Measurements from ENCODE around the gene ASB5. TPM values are rescaled to one million over a fixed set of nuclear protein-coding genes. Genes with fewer than 3 reads are reported as not detected.

The ASB5 gene
- polyA plus RNA-seq, 1 donor (not counting 4 experiments of a cell fraction or from before 2014, with no cell fraction given) = not detected

DNA sequence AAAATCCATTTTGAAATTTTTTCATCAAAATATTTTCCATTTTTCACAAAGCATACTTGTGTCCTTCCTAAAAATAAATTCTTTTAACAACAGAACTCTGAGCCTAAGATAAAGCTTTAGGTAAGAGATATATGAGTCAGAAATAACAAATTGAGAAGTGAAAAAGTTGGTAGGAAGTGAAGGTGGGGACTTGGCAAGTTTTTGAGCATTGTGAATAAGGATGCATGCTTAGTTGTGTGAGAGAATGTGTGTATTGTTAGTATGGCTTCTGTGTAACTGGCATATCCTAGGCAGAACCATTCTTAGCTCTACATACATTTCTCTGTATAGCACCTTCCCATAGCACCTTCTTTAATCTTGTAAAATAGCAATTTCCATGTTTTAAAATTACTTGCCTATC is 6.8 kb downstream of the ASB5 start:
- Histone ChIP-seq H3K4me2 (ENCODE audit: control insufficient read depth, extremely low read depth, insufficient read depth, low read depth, low read length) (no peak overlapping the region), H3K27me3 (ENCODE audit: control insufficient read depth, extremely low read depth, insufficient read depth, low read length) (no peaks in the 10 kb centered on the region), H3K27ac (ENCODE audit: control insufficient read depth, insufficient read depth, low read length) (no peak overlapping the region), H3K79me2 (ENCODE audit: control insufficient read depth, insufficient read depth, low read length) (no peaks in the 10 kb centered on the region), H2AFZ (ENCODE audit: control insufficient read depth, low read length) (no peak overlapping the region), H3K9ac (ENCODE audit: control insufficient read depth, extremely low read depth, insufficient read depth, low read length) (no peak overlapping the region), H3K36me3 (ENCODE audit: control insufficient read depth in 2 of 2, extremely low read depth in 1 of 2, insufficient read depth in 2 of 2, low read length in 2 of 2) (no peaks in the 10 kb centered on the region), H3K4me3 (ENCODE audit: control insufficient read depth in 2 of 3, extremely low read depth in 1 of 3, insufficient read depth in 2 of 3, low read depth in 1 of 3, low read length in 3 of 3) (no peak overlapping the region), H4K20me1 (ENCODE audit: control insufficient read depth, extremely low read depth, insufficient read depth, low read length) (no peaks in the 10 kb centered on the region), H3K4me1 (ENCODE audit: control insufficient read depth, extremely low read depth, insufficient read depth, low read length) (peaks cover 3% of the 10 kb centered on the region), H3K9me1 (ENCODE audit: control insufficient read depth, extremely low read depth, insufficient read depth, low read length) (no peaks in the 10 kb centered on the region), H3K9me3 (ENCODE audit: control insufficient read depth, low read depth, low read length) (no peaks in the 10 kb centered on the region)
- TF ChIP-seq, protein P1, sequence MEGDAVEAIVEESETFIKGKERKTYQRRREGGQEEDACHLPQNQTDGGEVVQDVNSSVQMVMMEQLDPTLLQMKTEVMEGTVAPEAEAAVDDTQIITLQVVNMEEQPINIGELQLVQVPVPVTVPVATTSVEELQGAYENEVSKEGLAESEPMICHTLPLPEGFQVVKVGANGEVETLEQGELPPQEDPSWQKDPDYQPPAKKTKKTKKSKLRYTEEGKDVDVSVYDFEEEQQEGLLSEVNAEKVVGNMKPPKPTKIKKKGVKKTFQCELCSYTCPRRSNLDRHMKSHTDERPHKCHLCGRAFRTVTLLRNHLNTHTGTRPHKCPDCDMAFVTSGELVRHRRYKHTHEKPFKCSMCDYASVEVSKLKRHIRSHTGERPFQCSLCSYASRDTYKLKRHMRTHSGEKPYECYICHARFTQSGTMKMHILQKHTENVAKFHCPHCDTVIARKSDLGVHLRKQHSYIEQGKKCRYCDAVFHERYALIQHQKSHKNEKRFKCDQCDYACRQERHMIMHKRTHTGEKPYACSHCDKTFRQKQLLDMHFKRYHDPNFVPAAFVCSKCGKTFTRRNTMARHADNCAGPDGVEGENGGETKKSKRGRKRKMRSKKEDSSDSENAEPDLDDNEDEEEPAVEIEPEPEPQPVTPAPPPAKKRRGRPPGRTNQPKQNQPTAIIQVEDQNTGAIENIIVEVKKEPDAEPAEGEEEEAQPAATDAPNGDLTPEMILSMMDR (optimal IDR thresholded peaks at IDR 0.05 in 1 of 3, IDR thresholded peaks at IDR 0.05 in 1 of 3, conservative IDR thresholded peaks at IDR 0.05 in 1 of 3; ENCODE audit: extremely low read depth in 1 of 3, insufficient read depth in 2 of 3, low read length in 3 of 3) = no peak
- no peak for TF ChIP-seq EZH2 (IDR thresholded peaks at IDR 0.05; ENCODE audit: low read length)
- dilution Hi-C loops (cut with MboI; ENCODE audit: extremely low pct_ligation_motif_present, low sequenced_read_pairs) = no loop called here
- no peak for DNase-seq (ENCODE audit: low read depth, low spot score)
- FAIRE-seq = no peak

DNA sequence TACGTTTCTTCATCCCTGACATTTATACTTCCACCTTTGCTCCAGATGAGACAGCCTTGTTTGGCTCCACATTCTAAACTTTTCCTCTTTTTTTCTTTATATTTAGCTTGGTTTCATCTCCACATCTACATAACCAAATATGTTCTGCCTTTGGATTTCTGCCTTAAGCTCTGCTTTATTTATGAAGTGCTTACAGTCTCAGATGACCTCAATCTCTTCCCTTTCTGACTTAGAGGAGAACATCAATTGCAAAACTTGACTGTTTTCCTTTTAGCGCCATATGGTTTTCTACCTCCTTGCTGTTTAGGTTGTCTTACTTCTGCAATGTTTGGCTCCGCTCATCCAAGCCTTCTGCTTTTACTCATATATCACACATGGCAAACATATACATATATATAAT is 7.5 kb downstream of the ASB5 start:
- FAIRE-seq (no peak), DNase-seq (ENCODE audit: low read depth, low spot score) (no peak)
- no peaks in the 10 kb centered on the region for H3K9me3 ChIP-seq (ENCODE audit: control insufficient read depth, low read depth, low read length)
- H3K36me3 ChIP-seq (ENCODE audit: control insufficient read depth in 2 of 2, extremely low read depth in 1 of 2, insufficient read depth in 2 of 2, low read length in 2 of 2) = no peaks in the 10 kb centered on the region
- H2AFZ ChIP-seq (ENCODE audit: control insufficient read depth, low read length) = no peak overlapping the region
- TF ChIP-seq, protein P1 (optimal IDR thresholded peaks at IDR 0.05 in 1 of 3, IDR thresholded peaks at IDR 0.05 in 1 of 3, conservative IDR thresholded peaks at IDR 0.05 in 1 of 3; ENCODE audit: extremely low read depth in 1 of 3, insufficient read depth in 2 of 3, low read length in 3 of 3) = no peak
- H3K4me2 ChIP-seq (ENCODE audit: control insufficient read depth, extremely low read depth, insufficient read depth, low read depth, low read length) = no peak overlapping the region
- H3K27me3 ChIP-seq (ENCODE audit: control insufficient read depth, extremely low read depth, insufficient read depth, low read length) = no peaks in the 10 kb centered on the region
- peaks cover 3% of the 10 kb centered on the region for H3K4me1 ChIP-seq (ENCODE audit: control insufficient read depth, extremely low read depth, insufficient read depth, low read length)
- no peak overlapping the region for H3K9ac ChIP-seq (ENCODE audit: control insufficient read depth, extremely low read depth, insufficient read depth, low read length)
- no peaks in the 10 kb centered on the region for H3K79me2 ChIP-seq (ENCODE audit: control insufficient read depth, insufficient read depth, low read length)
- H4K20me1 ChIP-seq (ENCODE audit: control insufficient read depth, extremely low read depth, insufficient read depth, low read length) = no peaks in the 10 kb centered on the region
- dilution Hi-C loops (cut with MboI; ENCODE audit: extremely low pct_ligation_motif_present, low sequenced_read_pairs) = no loop called here
- no peaks in the 10 kb centered on the region for H3K9me1 ChIP-seq (ENCODE audit: control insufficient read depth, extremely low read depth, insufficient read depth, low read length)
- H3K4me3 ChIP-seq (ENCODE audit: control insufficient read depth in 2 of 3, extremely low read depth in 1 of 3, insufficient read depth in 2 of 3, low read depth in 1 of 3, low read length in 3 of 3) = no peak overlapping the region
- H3K27ac ChIP-seq (ENCODE audit: control insufficient read depth, insufficient read depth, low read length) = no peak overlapping the region

Data from keratinocyte (primary cell).